CD1c-positive myeloid dendritic cell (primary cell): Measurements from ENCODE around the gene F3.

Source experiments
- DNase-seq: peaks from one replicate; pipeline ENCODE4 v3.0.0-alpha.2; 2016; ENCODE audit errors: extremely low spot score

Gene F3

GRCh38 chr1:94552071-94552586 is 10.6 kb upstream of the F3 start:
- no peak for DNase-seq

GRCh38 chr1:94551449-94551848 is 9.9 kb upstream of the F3 start:
- no peak for DNase-seq

GRCh38 chr1:94550800-94551241 is 9.3 kb upstream of the F3 start:
- DNase-seq = no peak

- DNase-seq = no peak
These were observed 8.8 kb upstream of the F3 start for GRCh38 chr1:94550396-94550795.

GRCh38 chr1:94549706-94550105 is 8.1 kb upstream of the F3 start:
- DNase-seq = no peak

- DNase-seq = no peak
These were observed 3.3 kb upstream of the F3 start for GRCh38 chr1:94544706-94545490.

GRCh38 chr1:94543893-94544635 is 2.5 kb upstream of the F3 start:
- DNase-seq = no peak

GRCh38 chr1:94543001-94543400 is 1.4 kb upstream of the F3 start:
- peak; percentile 43 for DNase-seq

GRCh38 chr1:94542088-94542870 is 720 bp upstream of the F3 start:
- DNase-seq = peak; percentile 79

GRCh38 chr1:94540440-94541245 is 916 bp downstream of the F3 start:
- DNase-seq = no peak

GRCh38 chr1:94539496-94539895 is 2.1 kb downstream of the F3 start:
- DNase-seq = no peak

- no peak for DNase-seq
These were observed 3.2 kb downstream of the F3 start for GRCh38 chr1:94538243-94538827.

GRCh38 chr1:94537254-94537653 is 4.3 kb downstream of the F3 start:
- DNase-seq = no peak

GRCh38 chr1:94535879-94536278 is 5.7 kb downstream of the F3 start:
- no peak for DNase-seq

- DNase-seq = no peak
These were observed 6.5 kb downstream of the F3 start for GRCh38 chr1:94535095-94535494.

- DNase-seq = no peak
These were observed 9.5 kb downstream of the F3 start for GRCh38 chr1:94532077-94532476.

- DNase-seq = no peak
These were observed 9.9 kb downstream of the F3 start for GRCh38 chr1:94531664-94532063.

GRCh38 chr1:94530373-94530878 is 11.1 kb downstream of the F3 start:
- DNase-seq = no peak

- no peak for DNase-seq
These were observed 12.1 kb downstream of the F3 start for GRCh38 chr1:94529416-94529815.

- no peak for DNase-seq
These were observed 12.7 kb downstream of the F3 start for GRCh38 chr1:94528826-94529225.

- DNase-seq = no peak
These were observed 13.3 kb downstream of the F3 start for GRCh38 chr1:94528299-94528698.
